Activated CD8-positive, alpha-beta memory T cell treated with anti-CD3 and anti-CD28 coated beads for 1 hour (primary cell): Measurements from ENCODE around the gene TMEM138.

Source experiments
- DNase-seq, 2 donors: peaks; one replicate each; pipeline ENCODE4 v3.0.0-alpha.2; 2020; ENCODE audit warnings: low read depth in 1 of 2; ENCODE audit errors: extremely low read depth in 1 of 2

TMEM138 gene

DNA sequence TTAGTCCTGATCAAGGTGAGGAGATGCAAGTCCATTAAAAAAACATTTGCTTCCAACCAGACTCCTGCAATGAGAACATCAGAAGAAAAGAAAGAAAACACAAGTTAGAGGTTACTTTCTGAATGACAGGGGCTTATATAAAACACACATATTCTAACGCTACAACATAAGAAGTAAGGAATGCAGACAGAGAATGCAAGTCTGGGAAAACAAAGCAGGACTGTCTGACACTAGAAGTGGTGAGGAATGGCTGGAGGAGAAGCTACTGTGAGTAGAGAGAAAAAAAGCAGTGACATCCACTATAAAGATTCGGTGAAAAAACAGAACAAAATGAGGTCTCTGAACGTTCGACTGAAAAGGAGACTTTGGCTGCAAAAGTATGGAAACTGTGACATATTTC lies 42.5 kb downstream of the TMEM138 start:
- no peak for DNase-seq

DNA sequence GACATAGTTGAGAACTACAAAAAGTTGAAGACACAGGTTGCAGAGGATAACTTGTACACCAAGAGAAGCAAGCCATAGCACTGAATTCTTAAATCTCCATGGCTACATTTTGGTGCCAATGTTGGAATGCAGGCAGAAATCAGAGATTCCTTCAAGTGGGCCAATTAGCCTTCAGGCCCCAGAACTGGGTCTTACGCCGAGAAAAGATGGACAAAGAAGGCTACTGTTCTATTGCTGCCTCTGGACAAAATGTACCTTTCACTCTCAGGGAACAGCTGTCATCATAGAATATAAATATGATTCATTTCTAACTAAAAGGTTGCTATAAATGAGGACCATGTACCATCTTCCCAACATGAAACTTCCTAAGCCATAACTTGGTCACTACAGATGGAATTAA lies 43.9 kb downstream of the TMEM138 start:
- DNase-seq, result no peak

- DNase-seq, result no peak
Measured at GRCh38 chr11:61406991-61407728, 45.0 kb downstream of the TMEM138 start.

DNA sequence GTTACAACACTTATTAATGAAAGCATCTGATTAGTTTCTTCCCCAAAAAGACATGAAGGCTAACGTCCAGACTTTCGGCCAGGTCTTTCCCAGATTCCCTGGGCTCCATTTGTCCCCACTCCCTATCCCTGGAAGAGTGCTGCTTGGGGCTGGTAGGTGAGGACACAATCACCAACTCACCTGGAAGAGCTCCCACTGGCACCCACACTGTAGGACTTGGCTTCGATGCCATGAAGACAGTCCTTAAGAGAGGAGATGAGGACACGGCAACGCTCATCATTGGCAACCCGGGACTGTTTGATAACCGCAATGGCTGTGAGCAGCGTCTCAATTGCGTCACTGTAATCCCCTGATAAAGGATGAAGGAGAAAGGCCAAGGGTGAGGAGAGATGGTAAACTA lies 49.4 kb downstream of the TMEM138 start:
- DNase-seq, result no peak

DNA sequence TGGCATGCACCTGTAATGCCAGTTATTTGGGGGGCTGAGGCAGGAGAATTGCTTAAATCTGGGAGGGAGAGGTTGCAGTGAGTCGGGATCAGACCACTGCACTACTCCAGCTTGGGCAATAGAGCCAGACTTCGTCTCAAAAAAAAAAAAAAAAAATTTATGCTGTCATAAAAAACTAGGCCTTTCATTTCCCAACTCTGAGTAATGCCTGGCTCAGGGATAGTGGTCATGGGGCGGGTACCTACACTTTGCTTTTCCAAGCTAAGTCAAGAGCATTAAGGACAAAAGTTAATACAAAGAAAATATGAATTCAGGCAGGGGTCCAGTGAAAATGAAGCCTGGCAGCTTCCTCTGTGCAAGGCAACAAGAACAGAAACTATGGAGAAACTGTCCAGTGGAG lies 51.3 kb downstream of the TMEM138 start:
- DNase-seq, result no peak

DNA sequence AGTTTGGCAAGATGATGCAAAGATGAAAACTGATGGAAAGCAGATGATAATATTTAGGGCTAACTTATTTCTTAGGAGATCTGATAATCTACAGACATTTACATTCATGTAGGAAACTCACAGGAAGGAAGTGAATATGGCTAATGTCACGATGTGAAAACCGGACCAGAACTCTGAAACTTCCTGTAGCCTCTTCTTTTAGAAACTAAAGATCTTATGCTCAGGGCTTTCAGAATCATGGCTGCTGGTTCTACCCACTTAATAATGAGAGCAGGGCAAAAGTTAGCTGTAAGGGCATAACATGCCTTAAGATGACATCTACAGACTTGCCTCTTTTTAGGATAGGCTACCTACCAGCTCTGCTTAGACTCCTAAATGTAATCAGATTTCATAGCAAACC lies 52.4 kb downstream of the TMEM138 start:
- DNase-seq, result no peak

DNA sequence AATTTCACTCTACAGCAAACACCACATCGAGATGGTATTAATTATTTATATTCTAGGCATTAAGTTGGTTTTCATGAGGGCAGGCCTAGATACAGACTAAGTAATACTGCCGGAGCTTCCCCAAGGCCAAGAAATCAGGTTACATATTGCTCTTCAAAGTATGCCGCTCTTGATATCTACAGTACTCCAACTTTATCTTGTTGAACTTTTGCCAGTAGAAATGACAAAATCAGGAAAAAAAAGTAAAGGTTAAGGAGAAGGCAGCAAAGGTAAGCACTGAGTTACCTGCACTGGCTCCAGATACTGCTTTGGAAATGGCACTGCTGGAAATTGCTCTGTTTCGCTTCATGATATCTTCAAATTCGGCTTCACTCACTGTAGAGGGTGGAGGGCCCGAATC lies 53.2 kb downstream of the TMEM138 start:
- DNase-seq, result no peak

DNA sequence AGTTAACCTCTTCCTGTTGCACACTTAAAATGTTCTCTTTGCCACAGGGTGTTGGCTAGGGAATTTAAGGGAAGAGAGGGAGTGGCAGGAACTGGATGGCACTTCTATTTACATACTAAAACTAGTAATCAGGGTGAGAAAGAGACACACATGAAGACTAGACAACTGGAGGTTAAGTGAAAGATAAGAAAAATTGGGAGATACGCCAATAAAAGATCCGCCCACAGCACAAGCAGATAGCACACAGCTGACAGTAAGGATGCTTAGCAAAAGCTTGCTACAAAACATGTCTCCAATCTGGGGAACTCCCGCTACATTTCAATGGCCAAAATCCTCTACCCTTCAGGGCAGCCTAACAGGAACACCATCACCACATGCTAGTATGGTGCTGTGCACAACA lies 54.8 kb downstream of the TMEM138 start:
- no peak for DNase-seq

DNA sequence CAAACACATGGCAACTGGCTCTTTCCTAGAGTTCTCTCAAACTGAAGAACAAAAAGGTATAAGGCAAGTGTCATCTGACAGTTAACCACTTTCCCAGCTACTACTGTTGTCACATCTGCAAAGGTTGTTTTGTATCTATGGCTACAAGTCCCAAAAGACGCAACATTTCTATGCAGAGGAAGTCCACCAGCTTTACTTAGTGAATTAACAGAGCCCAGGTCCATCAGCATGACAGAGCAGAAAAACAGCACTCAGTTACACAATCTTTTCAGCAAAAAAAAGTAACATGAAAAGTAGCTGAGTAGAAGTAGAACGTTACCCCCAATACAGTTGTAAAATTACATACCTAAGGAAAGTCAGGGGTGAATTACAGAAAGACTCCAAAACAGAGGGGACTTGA lies 55.5 kb downstream of the TMEM138 start:
- no peak for DNase-seq

GRCh38 chr11:61418136-61418535 lies 56.0 kb downstream of the TMEM138 start:
- no peak for DNase-seq
